ENCODE measurements around the gene CES2. TPM values are rescaled to one million over a fixed set of nuclear protein-coding genes. Genes with fewer than 3 reads are reported as not detected.

CES2 gene
- total and polyA plus RNA-seq, 2 donors (not counting 3 experiments of a cell fraction or from before 2014, with no cell fraction given): 19.1 to 28.8 TPM

GRCh38 chr16:66886321-66886720 is 49.0 kb upstream of the CES2 start:
- intact Hi-C loops (cut with micrococcal nuclease): no loop called here
- Histone ChIP-seq H4K20me1 (replicated peaks; ENCODE audit: control insufficient read depth, extremely low read depth, insufficient read depth, low read length) (peaks cover 4% of the 10 kb centered on the region), H3K9me1 (replicated peaks; ENCODE audit: control insufficient read depth, extremely low read depth, insufficient read depth, low read length) (no peaks in the 10 kb centered on the region), H3K27ac (ENCODE audit: insufficient read depth, low read depth, low read length) (no peak overlapping the region), H3K4me3 (replicated peaks in 1 of 3; ENCODE audit: insufficient read depth in 1 of 3, low read depth in 1 of 3, low read length in 3 of 3) (no peak overlapping the region), H3K79me2 (ENCODE audit: control insufficient read depth, insufficient read depth, low read length) (no peaks in the 10 kb centered on the region), H3K9ac (replicated peaks; ENCODE audit: extremely low read depth, insufficient read depth, low read length) (no peak overlapping the region), H3K9me3 (replicated peaks; ENCODE audit: control insufficient read depth, insufficient read depth, low read length) (no peaks in the 10 kb centered on the region), H3K4me2 (ENCODE audit: insufficient read depth, low read length) (no peak overlapping the region), H3K36me3 (ENCODE audit: control insufficient read depth in 2 of 2, extremely low read depth in 1 of 2, insufficient read depth in 2 of 2, low read length in 2 of 2) (peaks cover 3 to 9% of the 10 kb centered on the region in 2 experiments), H2AFZ (ENCODE audit: low read depth, low read length) (no peak overlapping the region), H3K27me3 (ENCODE audit: control insufficient read depth in 2 of 2, insufficient read depth in 2 of 2, low read length in 2 of 2) (no peaks in the 10 kb centered on the region), H3K4me1 (ENCODE audit: control insufficient read depth, extremely low read depth, insufficient read depth, low read length) (no peaks in the 10 kb centered on the region)
- no TSS peak for BruUV-seq (replicated peaks)
- no peak for DNase-seq (ENCODE audit: low read depth, low spot score)
- dilution Hi-C loops (cut with MboI; ENCODE audit: extremely low pct_ligation_motif_present, low sequenced_read_pairs): no loop called here
- ChIA-PET POLR2A (no interaction called here), CTCF (interaction anchor here (1.2 to 1.3 kb wide), 3 partner anchors 19 to 61 kb away, joined by 3 to 4 read pairs (median 4); no protein-coding TSS in a partner anchor)
- TF ChIP-seq CTCF (IDR thresholded peaks at IDR 0.05; ENCODE audit: extremely low read depth in 1 of 2, insufficient read depth in 1 of 2, low read depth in 1 of 2, low read length in 2 of 2) (no peak), POLR2AphosphoS5 (IDR thresholded peaks at IDR 0.05; ENCODE audit: insufficient read depth, low read depth, low read length) (no peak), POLR2A (IDR thresholded peaks at IDR 0.05; ENCODE audit: low read depth, low read length) (no peak), MAX (IDR thresholded peaks at IDR 0.05; ENCODE audit: insufficient read depth, insufficient read length) (no peak), EZH2 (IDR thresholded peaks at IDR 0.05; ENCODE audit: borderline replicate concordance, low read depth, low read length, severe bottlenecking) (no peak), FOS (IDR thresholded peaks at IDR 0.05; ENCODE audit: borderline replicate concordance, insufficient read depth, low read length) (no peak), MYC (IDR thresholded peaks at IDR 0.05; ENCODE audit: low read depth, low read length) (no peak), GATA2 (IDR thresholded peaks at IDR 0.05; ENCODE audit: insufficient read depth, insufficient read length, low read depth, low read length) (no peak)
- no peak for FAIRE-seq

Measured in endothelial cell of umbilical vein (primary cell).